Activated CD4-positive, alpha-beta memory T cell treated with anti-CD3 and anti-CD28 coated beads, Interleukin-2, amount 10 ng/mL, durations not matched to agents 7 days and 5 days (primary cell): ENCODE results near the gene LOXL3. TPM values are rescaled to one million over a fixed set of nuclear protein-coding genes. Genes with fewer than 3 reads are reported as not detected.

Experiments used
- CTCF ChIA-PET: fragments of 350-600 bp; sonication (Branson Sonifier 250); formaldehyde crosslinking; loops from one replicate; lab custom pipeline; 2021; ENCODE audit warnings: antibody characterized with exemption, inconsistent platforms; lab: Charles Lee
- POLR2A ChIA-PET: fragments of 350-600 bp; sonication (Branson Sonifier 250); formaldehyde crosslinking; loops from one replicate; lab custom pipeline; 2021; ENCODE audit warnings: antibody characterized with exemption; lab: Charles Lee
- DNase-seq: peaks from one replicate; pipeline ENCODE4 v3.0.0-alpha.2; 2020
- H3K27ac Mint-ChIP-seq: one replicate; pipeline ENCODE4 v1.8.0; 2021; ENCODE audit warnings: mild to moderate bottlenecking, mixed read lengths
- H3K27me3 Mint-ChIP-seq: one replicate; pipeline ENCODE4 v1.8.0; 2021; ENCODE audit warnings: mixed read lengths
- H3K36me3 Mint-ChIP-seq: one replicate; pipeline ENCODE4 v1.8.0; 2021; ENCODE audit warnings: low read depth, mixed read lengths
- H3K4me1 Mint-ChIP-seq: one replicate; pipeline ENCODE4 v1.8.0; 2021; ENCODE audit warnings: mixed read lengths
- H3K4me3 Mint-ChIP-seq: one replicate; pipeline ENCODE4 v1.8.0; 2021; ENCODE audit warnings: mild to moderate bottlenecking, mixed read lengths
- H3K9me3 Mint-ChIP-seq: one replicate; pipeline ENCODE4 v1.8.0; 2021; ENCODE audit warnings: mixed read lengths
- total RNA-seq, 2 experiments: library from RNA; stranded (reverse); gene quantifications; one replicate each; pipeline ENCODE4 v1.2.3, GENCODE V29; 2021

The LOXL3 gene
- total RNA-seq, 2 experiments from 2014 or later, result 0.60 to 0.70 TPM

- no peaks in the 10 kb centered on the region for H3K9me3 Mint-ChIP-seq
- DNase-seq, result no peak
- POLR2A ChIA-PET, result interaction anchor here (0.8 to 2.5 kb wide), 7 partner anchors 10 to 58 kb away, joined by 3 to 15 read pairs (median 8); no protein-coding TSS in a partner anchor
- peaks cover 12% of the 10 kb centered on the region for H3K27me3 Mint-ChIP-seq
- peak overlapping the region; percentile 97 for H3K4me3 Mint-ChIP-seq
- peaks cover 31% of the 10 kb centered on the region for H3K4me1 Mint-ChIP-seq
- H3K27ac Mint-ChIP-seq, result no peak overlapping the region
- H3K36me3 Mint-ChIP-seq, result peaks cover 15% of the 10 kb centered on the region
- CTCF ChIA-PET, result interaction anchor here (1.3 to 3.3 kb wide), 3 partner anchors 10 to 30 kb away, joined by 4 to 12 read pairs (median 5); no protein-coding TSS in a partner anchor
Measured at GRCh38 chr2:74556159-74556558, 2.4 kb upstream of the LOXL3 start.

GRCh38 chr2:74555610-74556103 lies 1.9 kb upstream of the LOXL3 start:
- Mint-ChIP-seq H3K4me3 (peak overlapping the region; percentile 97), H3K27me3 (peaks cover 12% of the 10 kb centered on the region), H3K4me1 (peaks cover 29% of the 10 kb centered on the region), H3K27ac (peak overlapping the region; percentile 94), H3K9me3 (no peaks in the 10 kb centered on the region), H3K36me3 (peaks cover 15% of the 10 kb centered on the region)
- DNase-seq, result no peak
- CTCF ChIA-PET, result interaction anchor here (0.7 to 1.5 kb wide), 4 partner anchors 9 to 32 kb away, joined by 3 to 5 read pairs (median 4); no protein-coding TSS in a partner anchor
- POLR2A ChIA-PET, result interaction anchor here (0.8 to 4.5 kb wide), 11 partner anchors 9 to 101 kb away, joined by 3 to 27 read pairs (median 5); partner anchors contain the start of genes AUP1, HTRA2 and INO80B

DNA sequence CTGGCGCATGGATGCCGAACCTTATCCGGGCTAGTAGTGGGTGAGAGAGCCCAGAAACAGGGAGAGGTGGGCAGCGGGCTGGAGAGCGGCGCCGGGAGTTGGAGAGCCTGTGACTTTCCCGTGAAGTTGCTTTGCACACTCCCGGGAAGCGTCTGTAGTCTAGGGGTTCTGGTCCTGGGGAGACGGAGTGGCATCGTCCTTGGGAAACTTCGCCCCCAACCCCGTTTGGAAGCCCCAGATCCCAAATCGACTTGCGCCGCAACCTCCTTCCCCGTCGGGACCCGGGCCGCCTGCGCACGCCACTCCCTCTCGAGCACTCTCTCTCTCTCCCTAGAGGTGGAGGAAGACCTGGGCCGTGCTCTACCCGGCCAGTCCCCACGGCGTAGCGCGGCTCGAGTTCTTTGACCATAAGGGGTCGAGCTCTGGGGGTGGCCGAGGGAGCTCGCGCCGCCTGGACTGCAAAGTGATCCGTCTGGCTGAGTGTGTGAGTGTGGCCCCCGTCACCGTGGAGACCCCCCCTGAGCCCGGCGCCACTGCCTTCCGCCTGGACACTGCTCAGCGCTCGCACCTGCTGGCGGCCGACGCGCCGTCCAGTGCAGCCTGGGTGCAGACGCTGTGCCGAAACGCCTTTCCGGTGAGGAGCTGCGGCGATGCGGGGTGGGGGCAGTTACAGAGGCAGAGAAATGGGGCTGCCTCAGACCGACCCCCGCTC lies 1.2 kb upstream of the LOXL3 start:
- H3K36me3 Mint-ChIP-seq, result peaks cover 15% of the 10 kb centered on the region
- peak overlapping the region; percentile 97 for H3K4me3 Mint-ChIP-seq
- H3K4me1 Mint-ChIP-seq, result peaks cover 22% of the 10 kb centered on the region
- peak; percentile 54 for DNase-seq
- H3K27ac Mint-ChIP-seq, result peak overlapping the region; percentile 94
- peaks cover 11% of the 10 kb centered on the region for H3K27me3 Mint-ChIP-seq
- CTCF ChIA-PET, result interaction anchor here (0.7 to 1.5 kb wide), 3 partner anchors 10 to 32 kb away, joined by 3 to 5 read pairs (median 3); no protein-coding TSS in a partner anchor
- POLR2A ChIA-PET, result interaction anchor here (0.8 to 4.5 kb wide), 13 partner anchors 9 to 100 kb away, joined by 3 to 27 read pairs (median 4); partner anchors contain the start of genes AUP1, CCDC142, HTRA2 and INO80B
- no peaks in the 10 kb centered on the region for H3K9me3 Mint-ChIP-seq

DNA sequence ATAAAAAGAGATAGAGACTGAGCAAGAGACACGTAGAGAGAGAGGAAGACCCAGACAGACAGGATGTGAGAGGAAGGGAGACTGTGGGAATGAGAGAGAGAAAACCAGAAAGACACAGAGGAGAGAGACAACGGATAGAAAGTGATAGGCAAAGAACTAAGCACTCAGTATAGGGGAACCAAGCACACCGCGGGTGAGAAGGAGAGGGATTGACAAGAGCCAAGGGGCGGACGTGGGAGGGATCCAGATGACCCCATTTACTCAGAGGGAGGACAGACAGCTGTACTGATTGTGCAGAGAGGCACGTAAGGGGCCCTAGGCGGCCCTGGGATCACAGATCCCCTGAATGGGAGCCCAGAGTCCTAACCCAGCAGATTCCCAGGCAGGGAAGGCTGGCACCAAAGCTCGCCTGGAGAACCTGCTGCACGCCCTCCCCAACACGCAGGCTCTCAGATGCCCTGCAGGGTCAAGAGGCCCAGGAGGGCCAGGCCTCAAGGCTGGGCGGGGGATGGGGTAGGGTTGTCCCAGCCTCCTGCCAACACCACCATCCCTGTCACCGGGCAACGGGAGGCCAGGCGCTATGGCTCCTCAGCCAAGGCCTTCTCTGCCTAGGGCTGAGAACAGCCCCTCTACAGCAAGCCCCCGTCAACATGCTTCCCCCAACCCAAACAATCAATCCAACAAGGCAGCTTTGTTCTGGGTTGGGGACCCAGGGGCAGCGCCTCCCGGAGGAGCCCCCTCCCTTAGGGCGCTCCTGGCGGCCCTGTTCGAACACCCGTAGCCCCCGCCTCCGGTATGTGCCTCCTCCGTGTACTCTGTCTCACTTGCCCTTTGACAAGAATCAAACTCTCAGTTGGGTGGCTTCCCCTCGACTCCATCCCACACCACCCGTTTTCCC lies 579 bp downstream of the LOXL3 start:
- Mint-ChIP-seq H3K4me1 (peaks cover 25% of the 10 kb centered on the region), H3K4me3 (peak overlapping the region; percentile 63), H3K36me3 (peaks cover 15% of the 10 kb centered on the region), H3K27me3 (peaks cover 24% of the 10 kb centered on the region), H3K9me3 (no peaks in the 10 kb centered on the region), H3K27ac (peak overlapping the region; percentile 71)
- POLR2A ChIA-PET, result interaction anchor here (0.6 to 4.5 kb wide), 9 partner anchors 18 to 286 kb away, joined by 3 to 27 read pairs (median 3); partner anchors contain the start of genes AUP1, HTRA2, INO80B and PCGF1
- no peak for DNase-seq
- CTCF ChIA-PET, result no interaction called here

DNA sequence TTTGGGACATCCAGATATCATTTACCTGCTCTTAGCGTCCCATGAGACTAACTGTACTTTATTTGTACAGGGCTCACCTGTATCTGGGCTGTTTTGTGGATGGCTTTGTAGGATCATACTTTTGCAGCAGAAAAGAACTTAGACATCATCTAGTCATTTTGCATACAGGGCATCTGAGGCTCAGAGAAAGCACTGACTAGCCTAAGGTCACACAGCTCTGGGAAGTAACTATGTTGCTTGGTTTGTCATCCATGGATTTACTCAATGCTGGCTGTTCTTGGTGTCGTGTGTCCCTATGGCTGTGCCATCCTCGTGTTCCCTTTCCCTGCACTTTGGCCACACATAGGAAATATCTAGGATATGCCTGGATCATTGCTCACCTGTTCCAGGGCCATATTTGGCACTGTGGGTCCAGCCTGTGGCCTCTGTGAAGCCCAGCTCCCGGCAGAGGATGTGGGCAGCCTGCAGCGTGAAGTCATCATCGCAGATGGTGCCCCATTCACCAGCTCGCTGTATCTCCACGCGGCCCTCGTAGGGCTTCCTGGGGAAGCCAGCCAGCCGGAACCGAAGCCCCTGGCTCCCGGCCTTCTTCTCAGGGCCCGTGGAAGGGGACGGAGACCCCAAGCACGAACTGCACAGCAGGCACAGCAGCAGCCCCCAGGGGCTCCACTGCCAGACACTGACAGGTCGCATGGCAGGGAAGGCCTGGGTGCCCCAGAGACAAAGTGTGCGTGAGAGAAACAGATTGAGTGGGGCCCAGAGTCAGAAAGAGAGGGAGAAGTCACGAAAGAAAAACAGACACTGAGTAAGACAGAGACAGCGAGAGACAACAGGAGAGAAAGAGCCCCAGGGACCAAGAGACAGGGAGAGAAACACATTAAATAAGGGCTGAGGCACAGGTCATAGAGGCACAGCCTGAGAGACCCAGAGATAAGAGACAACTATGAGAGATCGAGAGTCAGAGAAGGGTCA lies 1.5 kb downstream of the LOXL3 start:
- peaks cover 32% of the 10 kb centered on the region for H3K27me3 Mint-ChIP-seq
- no peak for DNase-seq
- POLR2A ChIA-PET, result interaction anchor here (1.3 to 4.5 kb wide), 3 partner anchors 22 to 80 kb away, joined by 3 to 27 read pairs (median 4); partner anchors contain the start of genes AUP1, HTRA2 and MRPL53
- H3K27ac Mint-ChIP-seq, result no peak overlapping the region
- CTCF ChIA-PET, result interaction anchor here (0.8 to 2.3 kb wide), 3 partner anchors 21 to 36 kb away, joined by 3 to 6 read pairs (median 3); no protein-coding TSS in a partner anchor
- peaks cover 12% of the 10 kb centered on the region for H3K36me3 Mint-ChIP-seq
- H3K4me3 Mint-ChIP-seq, result peak overlapping the region; percentile 20
- H3K9me3 Mint-ChIP-seq, result no peaks in the 10 kb centered on the region
- H3K4me1 Mint-ChIP-seq, result peaks cover 26% of the 10 kb centered on the region

- POLR2A ChIA-PET, result interaction anchor here (1.3 to 4.5 kb wide), 3 partner anchors 21 to 79 kb away, joined by 3 to 27 read pairs (median 4); partner anchors contain the start of genes AUP1, HTRA2 and MRPL53
- Mint-ChIP-seq H3K4me3 (no peak overlapping the region), H3K27ac (no peak overlapping the region), H3K9me3 (no peaks in the 10 kb centered on the region), H3K27me3 (peaks cover 34% of the 10 kb centered on the region), H3K4me1 (peaks cover 25% of the 10 kb centered on the region), H3K36me3 (peaks cover 5% of the 10 kb centered on the region)
- no peak for DNase-seq
- CTCF ChIA-PET, result interaction anchor here (0.8 to 2.3 kb wide), 4 partner anchors 20 to 160 kb away, joined by 3 to 6 read pairs (median 3); no protein-coding TSS in a partner anchor
Measured at GRCh38 chr2:74551530-74551929, 2.2 kb downstream of the LOXL3 start.

DNA sequence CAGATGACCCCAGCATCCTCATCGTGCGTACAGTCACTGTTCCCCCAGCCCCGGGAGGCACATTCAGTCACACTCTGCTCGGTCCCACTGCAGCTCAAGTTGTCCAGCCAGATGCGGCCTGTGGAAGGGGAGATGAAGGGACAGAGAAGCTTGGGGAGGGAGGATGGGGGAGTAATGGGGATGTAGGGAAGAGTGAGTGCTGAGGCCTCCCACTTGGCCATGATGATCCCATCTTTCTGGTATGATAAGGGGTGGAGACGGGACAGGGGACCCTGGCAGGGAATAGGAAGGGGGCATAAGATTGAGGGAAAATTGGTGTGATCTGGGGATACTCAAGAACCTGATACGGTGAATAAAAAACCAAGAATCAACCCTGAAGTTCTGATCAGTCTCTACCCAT lies 3.5 kb downstream of the LOXL3 start:
- no peak overlapping the region for H3K27ac Mint-ChIP-seq
- H3K36me3 Mint-ChIP-seq, result no peaks in the 10 kb centered on the region
- no peak overlapping the region for H3K4me3 Mint-ChIP-seq
- H3K27me3 Mint-ChIP-seq, result peaks cover 46% of the 10 kb centered on the region
- no peaks in the 10 kb centered on the region for H3K9me3 Mint-ChIP-seq
- ChIA-PET CTCF (interaction anchor here (0.9 to 2.3 kb wide), 2 partner anchors 19 to 158 kb away, joined by 3 to 6 read pairs; no protein-coding TSS in a partner anchor), POLR2A (interaction anchor here (0.9 to 1.7 kb wide), 2 partner anchors 35 to 91 kb away, joined by 3 to 6 read pairs; partner anchors contain the start of gene WBP1)
- DNase-seq, result peak; percentile 11
- peaks cover 17% of the 10 kb centered on the region for H3K4me1 Mint-ChIP-seq

DNA sequence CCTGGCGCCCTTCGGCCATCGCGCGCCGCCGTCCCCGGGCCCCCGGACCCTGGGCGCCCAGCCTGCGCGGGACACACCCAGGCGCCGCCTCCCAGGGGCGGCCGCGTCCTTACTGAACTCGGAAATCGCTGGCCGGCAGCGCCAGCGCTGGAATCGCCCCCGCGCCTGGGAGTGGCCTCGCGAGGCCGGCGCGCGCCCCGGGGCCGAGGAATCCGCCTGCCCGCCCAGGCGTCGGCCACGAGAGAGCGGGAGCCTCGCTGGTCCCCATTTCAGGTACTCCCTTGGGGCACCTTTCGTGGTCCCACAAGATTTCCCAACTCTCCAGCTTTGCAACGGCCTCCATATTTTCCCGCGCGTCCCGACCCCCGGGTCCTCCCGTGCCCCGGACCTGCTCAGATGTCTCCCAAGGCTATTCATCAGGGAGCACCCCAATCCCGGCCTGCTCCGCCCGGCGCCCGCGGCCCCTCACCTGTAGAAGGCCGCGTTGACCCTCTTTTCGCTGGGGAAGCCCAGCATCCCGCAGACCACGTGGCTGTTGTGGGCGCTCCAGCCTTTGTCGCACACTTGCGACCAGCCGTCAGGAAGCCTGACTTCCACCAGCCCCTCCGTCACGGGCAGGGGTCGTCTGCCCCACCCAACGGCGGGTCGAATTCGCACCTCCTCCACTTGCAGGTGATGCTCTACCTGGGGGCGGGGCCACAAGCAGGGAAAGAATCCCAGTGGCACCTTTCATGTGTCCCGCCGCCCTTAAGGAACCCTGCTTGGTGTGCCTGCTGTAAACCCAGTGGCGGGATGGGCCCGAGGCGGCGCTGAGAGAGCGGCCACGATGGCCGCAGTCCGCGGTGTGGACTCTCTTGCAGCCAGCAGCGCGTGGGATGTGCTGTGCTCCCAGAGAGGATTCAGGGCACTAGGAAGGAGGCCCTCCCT lies 4.6 kb downstream of the LOXL3 start:
- H3K27ac Mint-ChIP-seq, result no peak overlapping the region
- POLR2A ChIA-PET, result interaction anchor here (0.9 to 1.7 kb wide), 3 partner anchors 20 to 90 kb away, joined by 3 to 6 read pairs (median 4); partner anchors contain the start of genes AUP1, HTRA2 and WBP1
- H3K27me3 Mint-ChIP-seq, result peaks cover 57% of the 10 kb centered on the region

GRCh38 chr2:74548285-74548899 lies 5.3 kb downstream of the LOXL3 start:
- Mint-ChIP-seq H3K36me3 (no peaks in the 10 kb centered on the region), H3K27me3 (peaks cover 57% of the 10 kb centered on the region), H3K4me1 (peaks cover 13% of the 10 kb centered on the region), H3K27ac (no peak overlapping the region), H3K9me3 (no peaks in the 10 kb centered on the region), H3K4me3 (peak overlapping the region; percentile 66)
- no peak for DNase-seq
- ChIA-PET CTCF (no interaction called here), POLR2A (interaction anchor here (1.4 kb wide), 1 partner anchor 19 kb away, joined by 4 read pairs; the partner anchor contains the start of genes AUP1 and HTRA2)

More for the DNA sequence above, 4.6 kb downstream of the LOXL3 start:
- Mint-ChIP-seq H3K4me3 (peak overlapping the region; percentile 51), H3K4me1 (peaks cover 17% of the 10 kb centered on the region), H3K36me3 (no peaks in the 10 kb centered on the region), H3K9me3 (no peaks in the 10 kb centered on the region)
- CTCF ChIA-PET, result no interaction called here
- no peak for DNase-seq

- CTCF ChIA-PET, result interaction anchor here (0.5 to 2.4 kb wide), 5 partner anchors 13 to 96 kb away, joined by 3 to 8 read pairs (median 6); no protein-coding TSS in a partner anchor
- DNase-seq, result no peak
- Mint-ChIP-seq H3K27ac (no peak overlapping the region), H3K4me3 (no peak overlapping the region), H3K9me3 (no peaks in the 10 kb centered on the region), H3K27me3 (peaks cover 62% of the 10 kb centered on the region), H3K36me3 (no peaks in the 10 kb centered on the region), H3K4me1 (peaks cover 8% of the 10 kb centered on the region)
- POLR2A ChIA-PET, result interaction anchor here (0.9 kb wide), 1 partner anchor 20 kb away, joined by 3 read pairs; no protein-coding TSS in a partner anchor
Measured at GRCh38 chr2:74546004-74546403, 7.7 kb downstream of the LOXL3 start.
